ENCODE data around the gene CTAGE9.

- TF ChIP-seq EP300 (IDR thresholded peaks at IDR 0.05) (no peak), CTCF (IDR thresholded peaks at IDR 0.05) (no peak), POLR2AphosphoS5 (IDR thresholded peaks at IDR 0.05) (no peak)
These were observed 13.3 kb upstream of the CTAGE9 start for GRCh38 chr6:131724114-131724513.
